HFF-Myc (cell line): ENCODE measurements around the gene HOTAIR.

Source experiments
- DNase-seq: peaks from one replicate; pipeline ENCODE4 v3.0.0-alpha.2; 2011; ENCODE audit warnings: low read depth; ENCODE audit errors: extremely low read depth
- H3K4me3 ChIP-seq: replicated peaks from 2 replicates; pipeline ENCODE4 v1.5.1; 2011; ENCODE audit warnings: low read depth, mild to moderate bottlenecking, control low read depth, low read length
- TF ChIP-seq, protein P1 (sequence below): IDR thresholded peaks from 2 replicates; pipeline ENCODE4 v1.5.1; 2012; ENCODE audit warnings: mild to moderate bottlenecking, low read depth, low read length, control low read depth; ENCODE audit errors: missing control alignments

HOTAIR gene

DNA sequence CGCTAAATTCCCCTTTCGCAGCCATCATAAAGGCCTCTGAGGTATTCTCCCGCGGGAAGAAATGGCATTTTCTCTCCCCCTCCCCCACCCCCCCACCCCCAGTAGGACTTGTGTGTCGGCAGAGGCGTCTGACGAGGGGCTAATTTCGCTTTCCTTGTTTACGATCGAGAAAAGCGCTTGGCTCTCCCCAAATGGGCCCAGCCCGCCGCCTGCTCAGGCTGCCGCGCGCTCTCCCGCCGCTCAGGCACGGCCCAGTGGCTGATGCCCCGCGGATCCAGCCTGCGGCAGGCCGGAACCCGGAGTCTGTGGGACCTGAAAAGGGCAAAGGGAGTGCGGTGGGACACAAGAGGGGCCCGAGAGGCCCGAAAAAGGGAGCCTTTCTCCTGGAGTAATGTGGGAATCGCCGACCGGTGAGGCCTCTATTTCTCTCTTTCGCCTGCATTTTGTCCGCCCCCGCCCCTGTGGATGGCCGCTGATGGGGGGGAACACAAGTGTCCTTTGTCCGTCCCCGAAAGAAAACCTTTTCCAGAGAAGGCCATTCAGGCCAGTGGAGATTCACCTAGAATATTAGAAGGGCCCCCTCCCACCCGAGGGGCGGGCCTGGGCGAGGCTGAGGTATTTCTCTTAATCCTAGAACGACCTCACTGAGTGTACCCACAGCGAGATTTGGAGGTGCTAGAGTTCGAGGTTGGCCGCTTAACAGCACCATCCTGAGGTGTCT lies 44.5 kb upstream of the HOTAIR start:
- H3K4me3 ChIP-seq: no peak overlapping the region
- DNase-seq: no peak
- TF ChIP-seq, protein P1, sequence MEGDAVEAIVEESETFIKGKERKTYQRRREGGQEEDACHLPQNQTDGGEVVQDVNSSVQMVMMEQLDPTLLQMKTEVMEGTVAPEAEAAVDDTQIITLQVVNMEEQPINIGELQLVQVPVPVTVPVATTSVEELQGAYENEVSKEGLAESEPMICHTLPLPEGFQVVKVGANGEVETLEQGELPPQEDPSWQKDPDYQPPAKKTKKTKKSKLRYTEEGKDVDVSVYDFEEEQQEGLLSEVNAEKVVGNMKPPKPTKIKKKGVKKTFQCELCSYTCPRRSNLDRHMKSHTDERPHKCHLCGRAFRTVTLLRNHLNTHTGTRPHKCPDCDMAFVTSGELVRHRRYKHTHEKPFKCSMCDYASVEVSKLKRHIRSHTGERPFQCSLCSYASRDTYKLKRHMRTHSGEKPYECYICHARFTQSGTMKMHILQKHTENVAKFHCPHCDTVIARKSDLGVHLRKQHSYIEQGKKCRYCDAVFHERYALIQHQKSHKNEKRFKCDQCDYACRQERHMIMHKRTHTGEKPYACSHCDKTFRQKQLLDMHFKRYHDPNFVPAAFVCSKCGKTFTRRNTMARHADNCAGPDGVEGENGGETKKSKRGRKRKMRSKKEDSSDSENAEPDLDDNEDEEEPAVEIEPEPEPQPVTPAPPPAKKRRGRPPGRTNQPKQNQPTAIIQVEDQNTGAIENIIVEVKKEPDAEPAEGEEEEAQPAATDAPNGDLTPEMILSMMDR: no peak

DNA sequence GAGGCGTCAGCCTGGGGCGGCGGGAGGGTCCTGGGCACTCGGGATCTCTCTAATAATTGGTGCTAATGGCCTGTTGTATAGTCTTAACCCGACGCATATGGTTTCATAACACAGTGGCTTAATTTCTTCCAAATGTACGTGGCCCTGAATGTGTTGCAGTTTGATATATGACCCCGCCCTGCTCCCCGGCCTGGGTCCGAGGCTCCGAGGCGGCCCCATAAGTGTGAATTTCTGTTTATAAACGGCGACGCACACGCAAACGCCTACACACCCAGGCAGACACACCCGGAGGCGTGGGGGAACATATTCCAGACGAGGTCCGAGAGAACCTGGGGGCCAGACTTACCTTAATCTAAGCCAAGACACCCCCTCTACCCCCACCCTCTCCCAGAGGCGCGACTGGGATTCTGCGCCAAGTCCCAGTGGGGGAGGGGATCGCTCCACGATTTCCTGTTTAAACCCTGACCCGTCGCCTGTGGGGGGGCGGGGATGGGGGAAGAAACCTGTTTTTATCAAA lies 43.8 kb upstream of the HOTAIR start:
- TF ChIP-seq, protein P1: no peak
- H3K4me3 ChIP-seq: peak overlapping the region; percentile 52
- no peak for DNase-seq

DNA sequence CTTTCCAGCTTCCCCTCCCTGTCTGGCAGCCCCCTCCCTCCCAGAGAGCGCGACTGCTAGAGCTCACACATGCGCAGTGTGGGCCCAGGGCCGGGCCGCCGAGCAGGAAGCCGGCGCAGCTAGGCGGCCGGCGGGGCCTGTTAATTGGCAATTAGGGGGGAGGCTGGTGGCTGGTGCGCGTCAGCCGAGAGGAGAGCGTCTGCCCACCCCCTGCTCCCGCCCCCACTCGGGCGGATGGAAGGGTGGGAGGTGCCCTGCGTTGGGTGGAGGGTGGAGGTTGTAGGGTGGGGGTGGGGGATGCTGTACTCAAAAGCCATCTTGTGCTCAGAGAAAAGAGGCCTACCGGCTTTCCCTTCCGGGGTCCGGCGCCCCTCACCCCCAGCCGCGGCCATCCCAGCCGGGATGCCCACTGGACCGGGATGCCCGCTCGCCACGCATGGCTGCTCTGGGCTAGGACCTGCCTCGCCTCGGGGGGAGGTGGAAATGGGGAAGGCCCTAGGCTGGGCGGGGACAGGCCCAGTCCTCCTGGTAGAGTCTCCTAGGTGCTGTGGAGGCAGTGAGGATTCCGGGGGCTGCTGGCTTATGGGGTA lies 43.2 kb upstream of the HOTAIR start:
- TF ChIP-seq, protein P1: no peak
- DNase-seq: no peak
- peak overlapping the region; percentile 52 for H3K4me3 ChIP-seq

DNA sequence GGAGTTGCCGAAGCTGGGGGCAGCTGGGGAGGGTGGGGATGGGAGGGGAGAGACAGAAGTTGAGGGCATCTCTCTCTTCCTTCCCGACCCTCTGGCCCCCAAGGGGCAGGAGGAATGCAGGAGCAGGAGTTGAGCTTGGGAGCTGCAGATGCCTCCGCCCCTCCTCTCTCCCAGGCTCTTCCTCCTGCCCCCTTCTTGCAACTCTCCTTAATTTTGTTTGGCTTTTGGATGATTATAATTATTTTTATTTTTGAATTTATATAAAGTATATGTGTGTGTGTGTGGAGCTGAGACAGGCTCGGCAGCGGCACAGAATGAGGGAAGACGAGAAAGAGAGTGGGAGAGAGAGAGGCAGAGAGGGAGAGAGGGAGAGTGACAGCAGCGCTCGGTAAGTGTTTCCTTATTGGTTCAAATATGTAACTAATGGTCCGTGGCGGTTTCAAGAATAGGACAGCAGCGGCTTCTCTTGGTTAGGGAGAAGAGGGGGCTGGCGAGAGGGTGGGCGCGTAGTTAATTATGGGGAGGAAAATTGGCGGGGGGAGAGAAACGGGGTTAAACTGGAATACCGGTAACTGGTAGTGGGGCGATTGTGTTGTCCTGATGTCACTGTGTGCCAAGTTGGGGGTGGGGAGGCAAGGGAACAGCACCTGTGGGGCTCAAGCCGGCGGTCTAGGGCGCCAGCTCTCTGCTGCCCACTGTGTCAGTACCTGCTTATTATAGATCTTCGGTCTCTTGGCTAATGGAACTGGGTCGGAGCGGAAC lies 42.5 kb upstream of the HOTAIR start:
- H3K4me3 ChIP-seq: peak overlapping the region; percentile 52
- DNase-seq: no peak
- TF ChIP-seq, protein P1: no peak

DNA sequence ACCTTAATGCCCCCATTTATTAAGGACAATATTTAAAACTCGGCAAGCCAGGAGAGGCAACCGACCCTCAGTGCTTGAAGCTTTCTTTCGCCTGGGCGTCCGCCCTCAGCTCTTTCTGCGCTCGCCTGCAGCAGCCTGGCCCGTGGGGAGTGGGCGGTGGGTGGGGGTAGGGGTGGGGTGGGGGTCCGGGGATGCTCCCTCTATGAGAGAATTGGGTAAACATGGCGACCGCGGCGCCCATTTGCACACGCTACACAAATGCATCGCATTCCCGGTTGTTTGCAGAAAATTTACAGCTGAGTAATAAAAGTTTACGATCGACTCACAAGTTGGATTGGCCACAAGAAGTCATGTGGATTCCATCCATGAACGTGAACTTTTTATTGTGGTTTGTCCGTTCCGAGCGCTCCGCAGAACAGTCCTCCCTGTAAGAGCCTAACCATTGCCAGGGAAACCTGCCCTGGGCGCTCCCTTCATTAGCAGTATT lies 41.8 kb upstream of the HOTAIR start:
- peak; percentile 70 for DNase-seq
- peak overlapping the region; percentile 52 for H3K4me3 ChIP-seq
- TF ChIP-seq, protein P1: no peak

DNA sequence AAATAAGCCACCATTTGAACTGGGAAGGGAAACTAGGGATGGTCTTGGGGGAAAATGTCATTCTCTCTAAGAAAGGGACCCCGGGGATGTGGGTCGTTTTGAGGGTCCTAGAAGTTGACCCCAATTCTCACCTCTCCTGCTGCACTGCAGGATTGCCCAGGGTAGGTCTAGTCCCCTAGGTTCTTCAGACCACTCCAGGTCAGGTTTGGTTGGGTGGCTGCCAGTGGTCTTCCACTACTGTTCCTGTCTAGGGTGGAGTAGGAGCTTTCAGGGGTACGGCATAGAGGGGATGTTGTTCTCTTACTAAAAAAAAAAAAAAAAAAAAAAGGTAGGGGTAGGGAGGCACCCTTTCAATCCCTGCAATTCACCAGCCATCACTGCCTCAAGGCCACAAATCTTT lies 41.3 kb upstream of the HOTAIR start:
- peak overlapping the region; percentile 52 for H3K4me3 ChIP-seq
- no peak for DNase-seq

More for the DNA sequence above, 41.3 kb upstream of the HOTAIR start:
- TF ChIP-seq, protein P1: no peak
